H9 (cell line): ENCODE data around the gene HERPUD2. TPM values are rescaled to one million over a fixed set of nuclear protein-coding genes. Genes with fewer than 3 reads are reported as not detected.
A peak's percentile ranks its signal among the peaks of the same experiment; 100 is the strongest.

ENCODE experiments used
- DNase-seq: peaks from one replicate; pipeline ENCODE4 v3.0.0-alpha.2; 2017
- H2AFZ ChIP-seq: one replicate; pipeline ENCODE4 v1.6.1; 2013; ENCODE audit warnings: mild to moderate bottlenecking, low read length, control low read depth, moderate library complexity
- H2AK5ac ChIP-seq: 2 replicates; pipeline ENCODE4 v1.6.1; 2013; ENCODE audit warnings: low read length, control low read depth, mixed read lengths; ENCODE audit not compliant: insufficient read length
- H2BK120ac ChIP-seq: one replicate; pipeline ENCODE4 v1.6.1; 2013; ENCODE audit warnings: low read depth, mild to moderate bottlenecking, low read length, control low read depth, inconsistent platforms; ENCODE audit not compliant: poor library complexity, severe bottlenecking
- H2BK12ac ChIP-seq: 2 replicates; pipeline ENCODE4 v1.6.1; 2013; ENCODE audit warnings: low read length, control low read depth, mixed read lengths, low read depth; ENCODE audit not compliant: insufficient read length
- H2BK15ac ChIP-seq: 2 replicates; pipeline ENCODE4 v1.6.1; 2013; ENCODE audit warnings: low read depth, low read length, control low read depth
- H2BK20ac ChIP-seq: one replicate; pipeline ENCODE4 v1.6.1; 2013; ENCODE audit warnings: low read depth, mild to moderate bottlenecking, low read length, control low read depth, inconsistent platforms; ENCODE audit not compliant: poor library complexity, severe bottlenecking
- H2BK5ac ChIP-seq: 2 replicates; pipeline ENCODE4 v1.6.1; 2013; ENCODE audit warnings: low read length, control low read depth, mixed read lengths; ENCODE audit not compliant: insufficient read length
- H3K14ac ChIP-seq: 2 replicates; pipeline ENCODE4 v1.6.1; 2013; ENCODE audit warnings: low read length, control low read depth; ENCODE audit not compliant: insufficient read depth
- H3K18ac ChIP-seq: 2 replicates; pipeline ENCODE4 v1.6.1; 2013; ENCODE audit warnings: low read depth, mild to moderate bottlenecking, mixed read lengths, low read length, control low read depth; ENCODE audit not compliant: insufficient read length
- H3K23ac ChIP-seq: 2 replicates; pipeline ENCODE4 v1.6.1; 2013; ENCODE audit warnings: low read length, control low read depth, mixed read lengths, low read depth; ENCODE audit not compliant: insufficient read length
- H3K23me2 ChIP-seq: 2 replicates; pipeline ENCODE4 v1.6.1; 2013; ENCODE audit warnings: low read depth, mild to moderate bottlenecking, mixed read lengths, low read length, control low read depth; ENCODE audit not compliant: insufficient read length, poor library complexity, severe bottlenecking
- H3K27ac ChIP-seq: 2 replicates; pipeline ENCODE4 v1.5.1; 2013; ENCODE audit warnings: low read length, control low read depth, mixed read lengths, low read depth; ENCODE audit not compliant: insufficient read length
- H3K27me3 ChIP-seq: 2 replicates; pipeline ENCODE4 v1.6.1; 2013; ENCODE audit warnings: low read length, control low read depth, inconsistent platforms; ENCODE audit not compliant: insufficient read depth
- H3K4ac ChIP-seq: 2 replicates; pipeline ENCODE4 v1.6.1; 2013; ENCODE audit warnings: low read depth, mild to moderate bottlenecking, control low read depth, inconsistent platforms, low read length, moderate library complexity
- H3K4me1 ChIP-seq: 2 replicates; pipeline ENCODE4 v1.6.1; 2013; ENCODE audit warnings: low read length, control low read depth, inconsistent platforms; ENCODE audit not compliant: insufficient read depth
- H3K4me2 ChIP-seq: 2 replicates; pipeline ENCODE4 v1.6.1; 2013; ENCODE audit warnings: low read length, control low read depth, mixed read lengths; ENCODE audit not compliant: insufficient read length, insufficient read depth
- H3K56ac ChIP-seq: 2 replicates; pipeline ENCODE4 v1.6.1; 2013; ENCODE audit warnings: low read depth, mild to moderate bottlenecking, mixed read lengths, low read length, control low read depth; ENCODE audit not compliant: insufficient read length
- H3K79me1 ChIP-seq: 2 replicates; pipeline ENCODE4 v1.6.1; 2013; ENCODE audit warnings: low read depth, mild to moderate bottlenecking, moderate library complexity, low read length, control low read depth, inconsistent platforms; ENCODE audit not compliant: insufficient read depth, poor library complexity, severe bottlenecking
- H3K79me2 ChIP-seq: 2 replicates; pipeline ENCODE4 v1.6.1; 2013; ENCODE audit warnings: low read length, control low read depth, inconsistent platforms; ENCODE audit not compliant: insufficient read depth
- H3K9ac ChIP-seq: 2 replicates; pipeline ENCODE4 v1.6.1; 2013; ENCODE audit warnings: low read length, control low read depth, mixed read lengths; ENCODE audit not compliant: insufficient read length; ENCODE audit errors: extremely low read depth
- H3K9me3 ChIP-seq: one replicate; pipeline ENCODE4 v1.6.1; 2013; ENCODE audit warnings: low read depth, low read length, inconsistent platforms; ENCODE audit not compliant: control insufficient read depth
- H3T11ph ChIP-seq: one replicate; pipeline ENCODE4 v1.6.1; 2013; ENCODE audit warnings: mild to moderate bottlenecking, low read length, control low read depth, inconsistent platforms
- H4K20me1 ChIP-seq: one replicate; pipeline ENCODE4 v1.6.1; 2013; ENCODE audit not compliant: control insufficient read depth, insufficient read length, insufficient read depth
- H4K5ac ChIP-seq: 2 replicates; pipeline ENCODE4 v1.6.1; 2013; ENCODE audit warnings: low read depth, mild to moderate bottlenecking, mixed read lengths, low read length, control low read depth; ENCODE audit not compliant: insufficient read length
- H4K8ac ChIP-seq: replicated peaks from 2 replicates; pipeline ENCODE4 v1.6.1; 2013; ENCODE audit warnings: low read length, control low read depth, mixed read lengths, low read depth; ENCODE audit not compliant: insufficient read length
- H4K91ac ChIP-seq: 2 replicates; pipeline ENCODE4 v1.6.1; 2013; ENCODE audit warnings: low read depth, mild to moderate bottlenecking, moderate library complexity, mixed read lengths, low read length, control low read depth; ENCODE audit not compliant: insufficient read length
- H3K27ac Mint-ChIP-seq, 3 experiments: 2 replicates in 2 of 3; 3 replicates in 1 of 3; pipeline ENCODE4 v1.8.0; 2020 to 2021; ENCODE audit warnings: mixed read lengths in 3 of 3, mild to moderate bottlenecking in 1 of 3, moderate library complexity in 1 of 3
- H3K27me3 Mint-ChIP-seq: 2 replicates; pipeline ENCODE4 v1.8.0; 2021; ENCODE audit warnings: low read depth, mild to moderate bottlenecking, moderate library complexity, mixed read lengths
- H3K36me3 Mint-ChIP-seq, 3 experiments: 2 replicates in 2 of 3; 3 replicates in 1 of 3; pipeline ENCODE4 v1.8.0; 2020 to 2021; ENCODE audit warnings: low read depth in 3 of 3, mixed read lengths in 3 of 3; ENCODE audit not compliant: insufficient read depth in 1 of 3
- H3K4me1 Mint-ChIP-seq, 2 experiments: 2 replicates each; pipeline ENCODE4 v1.8.0; 2020; ENCODE audit warnings: mixed read lengths in 2 of 2
- H3K4me3 Mint-ChIP-seq, 2 experiments: 2 replicates in 1 of 2; 3 replicates in 1 of 2; pipeline ENCODE4 v1.8.0; 2020 to 2021; ENCODE audit warnings: mild to moderate bottlenecking in 2 of 2, mixed read lengths in 2 of 2, moderate library complexity in 1 of 2
- H3K9me3 Mint-ChIP-seq, 2 experiments: 2 replicates in 1 of 2; 3 replicates in 1 of 2; pipeline ENCODE4 v1.8.0; 2020; ENCODE audit warnings: mild to moderate bottlenecking in 2 of 2, mixed read lengths in 2 of 2, moderate library complexity in 1 of 2
- WGBS: extraction: QIAGEN DNeasy Blood & Tissue Kit; methylation state at CpG from one replicate; pipeline ENCODE4 v1.1.7; 2013; ENCODE audit warnings: missing lambda C conversion rate, low lambda C conversion rate, mixed read lengths; ENCODE audit not compliant: insufficient read length; ENCODE audit errors: extremely low coverage; 5-methylcytosine and 5-hydroxymethylcytosine counted together
- total RNA-seq: library from RNA; stranded (reverse); gene quantifications from 2 replicates; pipeline ENCODE4 v1.2.1, GENCODE V29; 2021
- TF ChIP-seq, protein P1 (sequence below): fragments of 200-600 bp; sonication (generic); conservative IDR thresholded peaks from 3 replicates; pipeline ENCODE4 v1.8.0; 2021; ENCODE audit warnings: antibody characterized with exemption, mild to moderate bottlenecking

Gene HERPUD2
- total RNA-seq, 1 experiment from 2014 or later: 17.0 TPM

- no peaks in the 10 kb centered on the region for H3K27me3 Mint-ChIP-seq
- Histone ChIP-seq H2BK120ac (no peak overlapping the region), H4K20me1 (no peaks in the 10 kb centered on the region), H3K4me2 (no peak overlapping the region), H3K79me2 (no peaks in the 10 kb centered on the region), H2BK20ac (no peak overlapping the region), H2BK5ac (no peak overlapping the region), H2AK5ac (no peak overlapping the region), H2BK15ac (no peak overlapping the region), H3K56ac (no peak overlapping the region), H3K14ac (no peak overlapping the region), H3K27me3 (no peaks in the 10 kb centered on the region), H3K4ac (no peak overlapping the region), H3K27ac (no peak overlapping the region), H3K23me2 (no peaks in the 10 kb centered on the region), H4K5ac (no peak overlapping the region), H3K9me3 (no peaks in the 10 kb centered on the region), H4K8ac (no peak overlapping the region), H3T11ph (no peak overlapping the region), H3K18ac (no peak overlapping the region), H3K4me1 (no peaks in the 10 kb centered on the region), H3K23ac (no peak overlapping the region), H3K9ac (no peak overlapping the region), H2BK12ac (no peak overlapping the region), H2AFZ (no peak overlapping the region), H4K91ac (no peak overlapping the region), H3K79me1 (no peaks in the 10 kb centered on the region)
- H3K4me1 Mint-ChIP-seq: peaks cover 12 to 14% of the 10 kb centered on the region in 2 experiments
- WGBS: no CpG with 5 or more reads among the region's 3 CpGs
- no peak overlapping the region for H3K4me3 Mint-ChIP-seq
- TF ChIP-seq, protein P1, sequence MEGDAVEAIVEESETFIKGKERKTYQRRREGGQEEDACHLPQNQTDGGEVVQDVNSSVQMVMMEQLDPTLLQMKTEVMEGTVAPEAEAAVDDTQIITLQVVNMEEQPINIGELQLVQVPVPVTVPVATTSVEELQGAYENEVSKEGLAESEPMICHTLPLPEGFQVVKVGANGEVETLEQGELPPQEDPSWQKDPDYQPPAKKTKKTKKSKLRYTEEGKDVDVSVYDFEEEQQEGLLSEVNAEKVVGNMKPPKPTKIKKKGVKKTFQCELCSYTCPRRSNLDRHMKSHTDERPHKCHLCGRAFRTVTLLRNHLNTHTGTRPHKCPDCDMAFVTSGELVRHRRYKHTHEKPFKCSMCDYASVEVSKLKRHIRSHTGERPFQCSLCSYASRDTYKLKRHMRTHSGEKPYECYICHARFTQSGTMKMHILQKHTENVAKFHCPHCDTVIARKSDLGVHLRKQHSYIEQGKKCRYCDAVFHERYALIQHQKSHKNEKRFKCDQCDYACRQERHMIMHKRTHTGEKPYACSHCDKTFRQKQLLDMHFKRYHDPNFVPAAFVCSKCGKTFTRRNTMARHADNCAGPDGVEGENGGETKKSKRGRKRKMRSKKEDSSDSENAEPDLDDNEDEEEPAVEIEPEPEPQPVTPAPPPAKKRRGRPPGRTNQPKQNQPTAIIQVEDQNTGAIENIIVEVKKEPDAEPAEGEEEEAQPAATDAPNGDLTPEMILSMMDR: no peak
- H3K9me3 Mint-ChIP-seq: no peaks in the 10 kb centered on the region
- H3K36me3 Mint-ChIP-seq: peaks cover 3 to 23% (median 22%) of the 10 kb centered on the region in 3 experiments; a peak in 6 of 7 replicates
- no peak for DNase-seq
- H3K27ac Mint-ChIP-seq: peak overlapping the region in 2 of 3 experiments; percentile 17 to 75; a peak in 4 of 7 replicates
Measured at GRCh38 chr7:35630024-35630972, 64.6 kb downstream of the HERPUD2 start.
